Activated T-helper 17 cell treated with anti-CD3 and anti-CD28 coated beads, Interleukin-2, amount 50 U/mL, for 72 hours (primary cell): ENCODE results near the gene CORO7. TPM values are rescaled to one million over a fixed set of nuclear protein-coding genes. Genes with fewer than 3 reads are reported as not detected.

Experiments
- ATAC-seq: fragments of 150-1000 bp; cut with Tn5 transposase; replicated peaks from 2 replicates; pipeline ENCODE4 v1.10.0; 2021; ENCODE audit warnings: mild to moderate bottlenecking, moderate library complexity
- H3K27ac Mint-ChIP-seq: one replicate; pipeline ENCODE4 v1.8.0; 2022; ENCODE audit warnings: mixed read lengths
- H3K27me3 Mint-ChIP-seq: one replicate; pipeline ENCODE4 v1.8.0; 2022; ENCODE audit warnings: mixed read lengths
- H3K36me3 Mint-ChIP-seq: one replicate; pipeline ENCODE4 v1.8.0; 2022; ENCODE audit warnings: low read depth, mild to moderate bottlenecking, mixed read lengths
- H3K4me1 Mint-ChIP-seq: one replicate; pipeline ENCODE4 v1.8.0; 2022; ENCODE audit warnings: mixed read lengths
- H3K4me3 Mint-ChIP-seq: one replicate; pipeline ENCODE4 v1.8.0; 2022; ENCODE audit warnings: mild to moderate bottlenecking, mixed read lengths
- H3K9me3 Mint-ChIP-seq: one replicate; pipeline ENCODE4 v1.8.0; 2022; ENCODE audit warnings: mixed read lengths
- total RNA-seq, 2 donors: library from RNA; stranded (reverse); gene quantifications; one replicate each; pipeline ENCODE4 v1.2.3, GENCODE V29; 2022

The CORO7 gene
- total RNA-seq, 2 donors from 2014 or later = 82.6 to 114 TPM

DNA sequence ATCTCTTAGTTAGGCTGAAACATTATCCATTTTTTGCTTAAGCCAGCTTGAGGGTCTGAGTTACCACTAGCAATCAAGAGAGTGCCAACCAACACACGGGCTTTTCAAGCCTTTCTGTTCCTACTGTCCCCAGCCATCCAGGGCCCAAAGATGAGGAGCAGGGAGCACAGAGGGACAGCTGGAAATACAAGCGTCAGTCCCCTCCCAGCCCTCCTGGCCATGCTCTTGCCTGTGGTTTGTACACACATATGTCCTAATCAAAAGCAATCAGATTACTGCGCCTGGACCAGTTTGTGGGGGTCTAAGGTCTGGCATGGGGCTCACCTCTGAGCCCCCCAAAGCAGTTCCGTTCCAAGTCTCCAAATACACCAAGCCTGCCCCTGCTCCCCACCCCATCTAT, 3.5 kb downstream of the CORO7 start:
- H3K9me3 Mint-ChIP-seq = no peaks in the 10 kb centered on the region
- peak overlapping the region; percentile 4 for H3K27ac Mint-ChIP-seq
- ATAC-seq = no peak
- H3K4me1 Mint-ChIP-seq = peaks cover 17% of the 10 kb centered on the region
- peaks cover 74% of the 10 kb centered on the region for H3K36me3 Mint-ChIP-seq
- no peak overlapping the region for H3K4me3 Mint-ChIP-seq
- H3K27me3 Mint-ChIP-seq = no peaks in the 10 kb centered on the region

DNA sequence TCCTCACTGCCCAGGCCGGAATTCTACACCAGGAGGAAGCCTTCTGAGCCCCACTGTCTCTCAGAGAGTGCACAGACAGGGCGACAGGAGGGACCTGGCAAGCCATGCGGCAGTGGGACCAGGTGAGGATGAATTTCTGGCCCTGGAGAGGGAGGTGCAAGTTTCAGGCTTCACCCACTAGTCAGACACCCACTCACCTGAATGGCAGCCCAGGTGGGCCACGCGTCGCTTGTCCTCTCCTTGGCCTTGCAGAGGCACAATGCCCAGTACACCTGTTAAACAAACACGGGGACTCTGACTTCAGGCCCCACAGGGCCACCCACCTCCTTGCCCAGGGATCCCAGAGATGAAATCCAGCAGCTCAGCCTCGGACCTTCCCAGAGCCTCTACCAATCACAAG, 4.2 kb downstream of the CORO7 start:
- H3K4me3 Mint-ChIP-seq = no peak overlapping the region
- H3K36me3 Mint-ChIP-seq = peaks cover 79% of the 10 kb centered on the region
- no peaks in the 10 kb centered on the region for H3K9me3 Mint-ChIP-seq
- no peak for ATAC-seq
- peaks cover 17% of the 10 kb centered on the region for H3K4me1 Mint-ChIP-seq
- peak overlapping the region; percentile 4 for H3K27ac Mint-ChIP-seq
- no peaks in the 10 kb centered on the region for H3K27me3 Mint-ChIP-seq

DNA sequence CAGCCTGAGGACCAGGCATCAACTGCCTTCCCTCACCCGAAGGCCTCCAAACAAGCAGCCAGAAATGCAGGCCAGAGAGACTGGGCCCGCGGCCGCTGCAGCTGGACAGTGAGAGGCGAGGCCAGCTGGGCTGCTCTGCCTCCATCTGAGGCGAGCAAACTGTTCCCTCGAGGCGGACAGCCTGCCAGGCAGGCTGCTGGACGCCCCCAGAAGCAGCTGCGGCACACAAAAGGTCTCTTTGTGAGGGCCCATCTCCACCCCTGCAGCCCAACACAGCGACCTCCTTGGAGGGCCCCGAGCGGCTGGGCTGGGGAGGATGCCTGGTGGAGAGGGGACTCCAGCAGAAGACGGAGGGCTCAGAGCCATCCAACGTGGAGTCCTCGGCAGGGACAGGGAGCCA, 4.7 kb downstream of the CORO7 start:
- no peaks in the 10 kb centered on the region for H3K9me3 Mint-ChIP-seq
- no peak overlapping the region for H3K27ac Mint-ChIP-seq
- H3K4me1 Mint-ChIP-seq = peaks cover 17% of the 10 kb centered on the region

DNA sequence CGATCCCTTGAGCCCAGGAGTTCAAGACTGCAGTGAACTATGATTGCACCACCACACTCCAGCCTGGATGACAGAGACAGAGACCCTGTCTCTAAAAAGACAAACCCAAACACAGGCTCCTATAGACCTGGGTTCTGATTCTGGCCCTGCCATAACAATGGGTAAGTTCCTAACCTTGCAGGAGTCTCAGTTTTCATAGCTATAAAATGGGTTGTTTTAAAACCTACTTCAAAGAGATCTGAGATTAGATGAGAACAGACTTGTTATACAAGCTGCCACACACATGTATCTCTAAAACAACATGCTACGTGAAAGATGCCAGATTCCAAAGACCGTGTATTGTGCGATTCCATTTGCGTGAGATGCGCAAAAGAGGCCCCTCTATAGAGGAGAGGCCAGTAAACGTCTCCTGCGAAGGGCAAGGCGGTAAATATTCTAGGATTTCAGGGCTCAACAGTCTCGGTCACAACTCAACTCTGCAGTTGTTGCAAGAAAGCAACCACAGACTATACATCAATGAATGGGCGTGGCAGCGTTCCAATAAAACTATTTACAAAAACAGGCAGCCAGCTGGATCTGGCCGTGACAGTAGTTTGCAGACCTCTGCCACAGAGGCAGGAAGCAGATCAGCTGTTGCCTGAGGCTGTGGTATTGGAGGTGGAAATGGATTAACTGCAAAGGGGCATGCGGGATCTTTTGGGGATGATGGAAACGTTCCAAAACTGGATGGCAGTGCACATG, 5.9 kb downstream of the CORO7 start:
- Mint-ChIP-seq H3K36me3 (peaks cover 92% of the 10 kb centered on the region), H3K27ac (peak overlapping the region; percentile 34), H3K4me3 (no peak overlapping the region), H3K27me3 (no peaks in the 10 kb centered on the region), H3K4me1 (peaks cover 17% of the 10 kb centered on the region), H3K9me3 (no peaks in the 10 kb centered on the region)
- no peak for ATAC-seq

More for the DNA sequence above, 4.7 kb downstream of the CORO7 start:
- no peak for ATAC-seq
- H3K4me3 Mint-ChIP-seq = no peak overlapping the region
- peaks cover 84% of the 10 kb centered on the region for H3K36me3 Mint-ChIP-seq
- no peaks in the 10 kb centered on the region for H3K27me3 Mint-ChIP-seq

DNA sequence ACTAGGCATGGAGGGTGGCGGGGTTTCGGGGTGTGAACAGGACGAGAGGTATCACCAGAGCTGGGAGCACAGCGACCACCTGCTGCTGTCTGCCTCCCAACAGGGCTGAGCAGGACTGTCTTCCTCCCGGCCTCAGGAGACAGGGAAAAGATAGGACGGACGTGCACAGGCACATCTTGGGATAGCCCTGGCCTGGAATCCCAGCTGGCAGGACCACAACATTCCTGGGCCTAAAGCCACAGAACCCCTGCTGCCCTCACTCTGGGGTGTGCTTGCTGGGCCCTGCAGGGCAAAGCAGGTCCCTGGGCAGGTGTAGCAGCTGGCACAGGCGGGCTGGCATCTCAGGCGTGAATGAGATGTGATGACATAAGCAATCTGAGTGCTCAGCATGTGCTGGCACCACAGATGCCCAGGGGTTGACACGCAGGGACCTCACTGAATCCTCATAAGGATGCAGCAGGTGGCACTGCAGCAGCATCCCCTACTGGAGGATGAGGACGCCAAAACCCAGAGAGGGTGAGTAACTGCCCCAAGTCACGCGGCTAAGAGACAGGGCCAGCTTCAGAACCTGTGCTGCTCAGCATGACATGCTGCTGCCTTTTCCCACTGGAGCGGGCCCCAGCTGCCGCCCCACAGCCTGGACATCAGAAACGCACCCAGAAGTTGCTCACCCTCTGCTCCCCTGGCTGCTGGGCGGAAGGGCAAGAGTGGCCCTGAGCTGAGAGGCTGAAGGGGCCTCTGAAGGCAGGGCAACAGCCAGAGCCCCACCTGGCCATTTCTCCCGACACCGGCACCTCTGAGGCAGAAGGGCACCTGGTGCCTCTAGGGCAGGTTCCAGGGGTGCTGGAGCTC, 7.1 kb downstream of the CORO7 start:
- no peaks in the 10 kb centered on the region for H3K27me3 Mint-ChIP-seq
- no peaks in the 10 kb centered on the region for H3K9me3 Mint-ChIP-seq
- peaks cover 95% of the 10 kb centered on the region for H3K36me3 Mint-ChIP-seq
- H3K4me3 Mint-ChIP-seq = no peak overlapping the region
- peaks cover 11% of the 10 kb centered on the region for H3K4me1 Mint-ChIP-seq
- ATAC-seq = no peak
- H3K27ac Mint-ChIP-seq = no peak overlapping the region

DNA sequence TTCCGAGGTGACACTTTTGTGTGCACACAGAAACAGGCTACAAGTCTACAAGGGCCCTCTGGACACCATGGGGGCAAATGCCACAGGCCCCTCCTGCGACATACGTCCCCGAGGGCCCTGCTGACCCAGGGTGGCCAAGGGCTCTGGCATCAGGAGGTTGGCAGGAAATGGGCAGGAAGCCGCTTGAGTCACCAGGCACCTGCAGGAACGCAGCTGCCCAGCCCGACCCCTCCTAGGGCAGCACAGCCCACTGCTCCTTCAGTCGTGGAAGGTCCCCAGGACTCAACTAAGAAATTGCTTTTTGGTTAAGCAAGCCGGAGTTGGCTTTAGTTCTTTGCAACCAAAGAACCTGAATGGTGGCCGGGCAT, 8.1 kb downstream of the CORO7 start:
- peaks cover 90% of the 10 kb centered on the region for H3K36me3 Mint-ChIP-seq
- no peaks in the 10 kb centered on the region for H3K27me3 Mint-ChIP-seq
- H3K4me1 Mint-ChIP-seq = peaks cover 8% of the 10 kb centered on the region
- no peaks in the 10 kb centered on the region for H3K9me3 Mint-ChIP-seq
- H3K27ac Mint-ChIP-seq = no peak overlapping the region
- no peak overlapping the region for H3K4me3 Mint-ChIP-seq
- no peak for ATAC-seq

DNA sequence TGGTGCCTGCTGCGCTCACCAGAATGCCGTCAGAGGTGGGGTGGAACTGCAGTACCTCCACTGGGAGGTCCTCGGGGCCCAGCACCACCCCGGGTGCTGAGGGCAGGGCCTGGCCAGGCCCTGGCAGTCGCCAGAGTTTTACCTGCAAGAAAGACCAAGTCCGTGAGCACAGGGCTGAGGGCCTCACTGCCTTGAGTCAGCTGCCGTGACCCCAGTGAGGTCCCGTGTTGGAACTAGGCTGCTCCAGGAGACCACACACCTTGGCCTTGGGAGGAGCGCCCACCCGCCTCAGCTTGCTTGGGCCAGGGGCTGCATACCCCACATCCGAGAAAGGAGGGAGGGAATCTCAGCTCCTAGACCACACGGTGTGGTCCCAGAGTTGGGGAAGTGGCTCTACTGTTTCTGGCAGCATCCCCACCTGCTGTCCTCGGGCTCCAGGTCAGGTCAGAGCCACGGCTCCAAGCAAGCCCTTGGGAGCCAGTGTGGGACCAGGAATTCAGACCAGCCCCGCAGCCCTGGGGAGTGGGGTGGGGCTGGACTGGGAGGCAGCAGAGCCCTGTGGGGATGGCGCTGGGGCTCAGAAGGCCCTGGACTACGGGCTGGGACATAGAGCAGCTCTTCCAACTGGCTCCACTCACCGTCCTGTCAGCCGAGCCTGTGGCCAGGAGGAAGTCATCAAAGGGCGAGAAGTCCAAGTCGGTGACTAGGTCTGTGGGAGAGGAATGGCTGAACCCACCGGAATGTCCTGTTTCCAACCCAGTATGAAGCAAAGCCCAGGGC, 8.7 kb downstream of the CORO7 start:
- ATAC-seq = no peak
- Mint-ChIP-seq H3K4me1 (peaks cover 8% of the 10 kb centered on the region), H3K27me3 (no peaks in the 10 kb centered on the region), H3K27ac (no peak overlapping the region), H3K4me3 (no peak overlapping the region), H3K36me3 (peaks cover 86% of the 10 kb centered on the region), H3K9me3 (no peaks in the 10 kb centered on the region)

DNA sequence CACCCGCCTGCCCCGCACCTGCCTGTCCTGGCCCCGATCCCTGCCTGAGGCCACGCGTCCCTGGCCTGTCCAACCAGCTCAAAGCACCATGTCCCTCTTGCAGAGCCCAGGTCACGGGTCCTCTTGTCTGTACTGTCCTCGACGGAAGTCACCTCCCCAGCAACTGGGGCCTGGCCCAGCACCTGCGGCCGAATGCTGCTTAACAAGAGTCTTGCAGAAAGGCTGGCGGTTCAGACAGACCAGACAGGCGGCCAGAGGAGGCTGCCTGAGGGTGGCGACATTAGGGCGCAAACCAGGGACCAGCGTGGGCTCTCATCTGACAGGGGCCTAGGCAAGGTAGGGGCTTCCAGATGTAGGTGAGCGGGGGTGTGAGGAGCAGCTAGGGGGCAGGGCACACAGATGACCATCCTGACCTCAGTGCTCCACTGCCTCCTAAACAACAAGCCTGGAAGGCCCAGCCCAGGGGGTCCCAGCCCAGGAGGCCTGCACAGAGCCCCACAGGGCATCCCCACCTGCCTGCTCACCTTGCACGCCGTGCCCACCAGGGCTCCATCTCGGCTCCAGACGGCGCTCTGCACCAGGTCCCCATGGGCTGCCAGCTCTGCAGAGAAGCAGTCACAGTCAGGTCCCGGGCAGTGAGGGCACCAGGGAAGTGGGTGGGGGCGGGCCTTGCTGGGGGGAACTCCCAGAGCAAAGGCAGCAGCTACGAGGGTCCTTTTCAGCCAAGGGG, 11.3 kb downstream of the CORO7 start:
- Mint-ChIP-seq H3K4me1 (peaks cover 11% of the 10 kb centered on the region), H3K27ac (no peak overlapping the region), H3K36me3 (peaks cover 86% of the 10 kb centered on the region), H3K27me3 (no peaks in the 10 kb centered on the region), H3K9me3 (no peaks in the 10 kb centered on the region), H3K4me3 (no peak overlapping the region)
- no peak for ATAC-seq

DNA sequence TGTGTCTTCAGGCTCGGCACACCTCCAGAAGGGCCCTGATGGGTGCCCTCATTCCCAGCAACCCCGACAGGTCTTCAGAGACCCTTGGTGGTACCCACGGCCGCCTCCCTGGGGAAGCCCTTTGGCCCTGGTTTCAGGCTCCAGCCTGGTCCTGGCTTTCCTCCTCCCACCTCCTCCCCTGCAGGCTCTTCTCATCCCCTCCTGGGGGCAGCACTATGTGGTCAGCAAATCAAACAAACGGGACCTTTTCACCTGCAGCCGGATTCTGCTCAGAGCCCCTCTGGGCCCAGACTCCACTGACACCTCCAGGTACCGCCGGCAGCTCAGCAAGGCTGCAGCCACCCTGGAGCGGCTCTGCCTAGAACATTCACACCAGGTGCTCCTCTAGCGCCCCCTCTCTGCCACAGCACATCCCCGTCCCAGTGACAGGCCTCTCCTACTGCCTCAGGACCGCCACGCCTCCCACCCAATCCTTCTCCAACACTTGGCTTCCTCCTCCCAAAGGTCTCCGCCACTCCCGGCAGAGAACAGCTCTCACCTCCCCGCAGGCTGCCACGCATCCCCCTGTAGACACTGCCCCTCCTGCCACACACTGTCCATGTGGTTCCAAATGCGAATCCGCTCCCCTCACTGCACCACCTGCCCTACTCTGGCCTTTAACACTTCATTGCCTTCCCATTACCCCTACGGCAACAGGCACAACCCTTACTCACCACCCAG, 12.0 kb downstream of the CORO7 start:
- H3K36me3 Mint-ChIP-seq = peaks cover 86% of the 10 kb centered on the region
- peaks cover 11% of the 10 kb centered on the region for H3K4me1 Mint-ChIP-seq
- ATAC-seq = peak; percentile 39
- no peak overlapping the region for H3K4me3 Mint-ChIP-seq
- H3K27ac Mint-ChIP-seq = no peak overlapping the region
- H3K27me3 Mint-ChIP-seq = no peaks in the 10 kb centered on the region
- H3K9me3 Mint-ChIP-seq = no peaks in the 10 kb centered on the region

DNA sequence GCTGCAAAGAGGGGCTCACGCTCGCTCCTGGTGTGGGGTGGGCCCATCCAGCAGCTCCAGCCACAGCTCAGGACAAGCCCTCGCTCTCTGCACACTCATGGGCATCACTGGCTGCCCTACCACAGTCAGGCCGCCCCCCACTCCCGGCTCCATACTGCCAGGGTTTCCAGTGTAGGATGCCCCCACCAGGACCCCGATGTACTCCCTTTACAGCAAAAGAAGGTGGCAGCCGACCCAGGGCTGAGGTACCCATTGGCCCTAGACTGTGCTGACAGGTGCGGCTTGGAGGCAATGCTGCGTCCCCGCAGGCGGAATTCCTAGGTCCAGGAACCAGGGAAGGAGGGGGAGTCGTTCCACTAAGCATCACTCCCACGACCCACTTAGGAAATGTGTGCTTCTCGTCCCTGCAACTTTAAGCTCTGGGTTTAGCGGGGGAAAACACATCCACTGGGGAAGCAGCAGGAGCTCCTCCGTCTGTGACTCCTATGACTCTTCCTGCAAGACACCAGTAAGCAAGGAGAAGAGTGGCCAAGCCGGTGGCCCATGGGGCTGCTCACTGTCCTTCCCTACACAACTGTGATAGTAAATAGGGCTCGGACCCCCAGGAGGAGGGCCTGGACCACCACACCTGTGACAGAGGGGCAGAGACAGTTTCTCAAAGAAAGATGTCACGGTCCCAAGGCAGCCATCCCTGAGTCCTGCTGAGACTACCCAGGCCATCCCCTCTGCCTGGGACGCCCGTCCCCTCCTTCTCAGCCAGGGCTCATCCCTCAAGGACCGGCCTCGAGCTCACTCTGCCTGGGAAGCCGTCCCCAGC, 13.1 kb downstream of the CORO7 start:
- Mint-ChIP-seq H3K27me3 (no peaks in the 10 kb centered on the region), H3K36me3 (peaks cover 86% of the 10 kb centered on the region), H3K4me1 (peaks cover 11% of the 10 kb centered on the region), H3K4me3 (no peak overlapping the region), H3K27ac (no peak overlapping the region), H3K9me3 (no peaks in the 10 kb centered on the region)
- ATAC-seq = peak; percentile 10

DNA sequence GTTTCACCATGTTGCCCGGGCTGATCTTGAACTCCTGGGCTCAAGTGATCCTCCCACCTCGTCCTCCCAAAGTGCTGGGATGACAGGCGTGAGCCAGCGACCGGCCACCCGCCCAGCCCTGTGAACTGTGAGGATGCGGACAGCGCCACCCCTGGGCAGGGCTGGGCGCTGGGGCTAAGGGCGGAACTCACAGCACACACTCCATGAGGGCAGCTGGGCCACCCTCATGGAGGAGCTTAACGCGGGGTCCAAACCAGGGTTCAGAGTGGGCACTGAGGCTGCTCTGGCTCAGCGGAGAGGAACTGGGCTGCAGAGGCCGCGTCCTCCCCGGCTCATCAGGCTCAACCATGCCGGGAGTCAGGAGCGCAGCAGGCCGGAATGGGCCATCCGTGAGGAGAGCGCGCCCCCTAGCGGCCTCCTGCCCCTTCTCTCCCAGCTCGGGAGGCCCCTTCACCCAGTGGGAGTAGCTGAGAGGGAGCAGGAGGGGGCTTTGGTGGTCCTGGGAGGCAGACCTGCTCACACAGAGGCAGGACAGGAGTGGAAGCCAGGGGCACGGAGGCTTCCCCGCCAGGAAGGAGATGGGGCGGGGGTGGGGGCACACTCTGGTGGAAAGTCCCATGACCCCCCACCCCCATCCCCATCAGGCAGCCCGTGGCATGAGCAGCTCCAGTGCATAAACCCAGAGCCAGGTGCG, 13.8 kb downstream of the CORO7 start:
- no peak overlapping the region for H3K27ac Mint-ChIP-seq
- ATAC-seq = peak; percentile 85
- H3K4me3 Mint-ChIP-seq = no peak overlapping the region
- H3K36me3 Mint-ChIP-seq = peaks cover 83% of the 10 kb centered on the region
- H3K4me1 Mint-ChIP-seq = peaks cover 11% of the 10 kb centered on the region
- no peaks in the 10 kb centered on the region for H3K9me3 Mint-ChIP-seq
- no peaks in the 10 kb centered on the region for H3K27me3 Mint-ChIP-seq

DNA sequence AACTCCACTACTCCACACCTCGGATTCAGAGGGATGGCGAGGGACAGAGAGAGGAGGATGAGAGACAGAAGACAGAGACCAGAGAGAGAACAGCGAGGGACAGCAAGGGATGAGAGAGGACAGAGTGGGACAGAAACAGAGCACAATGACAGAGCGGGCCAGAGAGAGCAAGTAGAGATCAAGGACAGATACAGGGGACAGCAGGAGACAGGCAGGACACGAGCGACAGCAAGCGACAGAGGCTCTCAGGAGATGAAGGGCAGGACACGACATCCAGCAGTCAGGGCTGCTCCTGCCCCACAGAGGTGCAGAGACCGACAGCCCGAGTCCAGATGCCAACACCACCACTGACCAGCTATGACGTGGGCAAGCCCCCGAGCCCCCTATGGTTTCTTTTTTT, 14.9 kb downstream of the CORO7 start:
- ATAC-seq = no peak
- Mint-ChIP-seq H3K4me3 (no peak overlapping the region), H3K27ac (peak overlapping the region; percentile 35), H3K27me3 (no peaks in the 10 kb centered on the region), H3K4me1 (peaks cover 11% of the 10 kb centered on the region), H3K9me3 (no peaks in the 10 kb centered on the region), H3K36me3 (peaks cover 80% of the 10 kb centered on the region)
